DMS53 treated with DMSO at 0.1 percent for 48 hours (cell line): ENCODE data around the gene CASK.
"Not testable (repeated sequence)": the region's sequence is repeated elsewhere in the genome, so short reads cannot be mapped to it uniquely, and the experiment has no call there.

ENCODE experiments used
- DNase-seq: peaks from one replicate; lab custom pipeline; 2025; ENCODE audit not compliant: unreplicated experiment; lab: John Stamatoyannopoulos, UW

The CASK gene

DNA sequence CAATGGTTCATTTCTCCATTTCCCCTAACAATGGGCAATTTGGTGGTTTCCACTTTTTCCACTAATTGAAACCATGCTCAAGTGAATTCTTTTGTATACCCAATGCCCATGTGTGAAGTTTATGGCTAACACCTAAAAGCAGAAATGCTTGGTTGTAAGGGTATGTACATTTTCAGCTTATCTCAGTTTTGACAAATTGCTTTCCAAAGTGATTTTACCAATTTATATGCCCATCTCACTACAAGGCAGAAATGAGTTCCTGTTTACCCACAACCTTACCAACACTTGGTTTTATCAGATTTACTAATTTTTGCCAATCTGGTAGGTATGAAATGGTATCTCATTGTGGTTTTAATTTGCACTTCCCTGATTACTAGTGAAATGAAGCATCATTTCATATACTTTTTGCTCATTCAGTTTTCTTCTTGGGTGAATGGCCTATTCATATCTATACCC lies 219.8 kb downstream of the CASK start:
- no peak for DNase-seq

- no peak for DNase-seq
These were observed 227.9 kb downstream of the CASK start for GRCh38 chrX:41695426-41695825.

DNA sequence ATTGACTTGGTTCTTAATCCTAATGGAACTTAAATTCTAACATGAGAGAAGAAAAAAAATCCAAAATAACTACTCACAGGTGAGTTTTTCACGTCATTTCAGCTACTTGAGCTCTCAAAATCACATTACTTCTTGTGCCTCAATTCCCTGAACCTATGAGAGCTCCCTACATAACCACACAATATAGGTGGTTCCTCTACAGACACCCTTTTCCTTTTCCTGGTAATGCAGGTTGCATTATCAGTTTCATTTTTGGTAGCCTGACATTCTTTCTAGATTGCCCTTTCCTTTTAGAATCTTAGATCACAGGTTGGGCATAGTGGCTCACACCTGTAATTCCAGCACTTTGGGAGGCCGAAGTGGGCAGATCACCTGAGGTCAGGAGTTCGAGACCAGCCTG lies 230.3 kb downstream of the CASK start:
- no peak for DNase-seq

- no peak for DNase-seq
These were observed 231.1 kb downstream of the CASK start for GRCh38 chrX:41692162-41692749.

GRCh38 chrX:41689711-41690110 lies 233.6 kb downstream of the CASK start:
- no peak for DNase-seq

- no peak for DNase-seq
These were observed 234.5 kb downstream of the CASK start, which contains the start of gene GPR34 for GRCh38 chrX:41688835-41689234. TSS of gene GPR34 (plus strand) at chrX:41688973. CDS start at chrX:41695634, 6,661 bp downstream.

DNA sequence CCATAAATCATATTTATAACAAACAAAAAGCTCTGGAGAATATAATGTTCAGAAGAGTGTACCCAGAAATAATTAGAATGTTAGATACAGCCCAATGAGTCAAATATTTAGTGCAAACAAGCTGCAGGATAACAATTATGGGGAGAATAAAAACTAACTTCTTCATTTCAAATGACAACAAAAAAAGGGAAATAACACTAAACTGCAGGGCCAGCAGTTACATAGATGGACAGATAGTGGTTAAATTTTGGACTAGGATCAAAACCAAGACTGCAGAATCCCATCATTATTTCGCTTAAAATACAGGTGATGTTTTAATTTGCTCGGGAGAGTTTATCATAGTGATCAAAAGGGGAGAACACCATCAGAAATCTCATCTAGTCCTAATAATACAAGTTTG lies 235.2 kb downstream of the CASK start:
- DNase-seq, result no peak

GRCh38 chrX:41686788-41687187 lies 236.6 kb downstream of the CASK start:
- DNase-seq, result no peak

- DNase-seq, result no peak
These were observed 238.4 kb downstream of the CASK start for GRCh38 chrX:41684940-41685339.

- DNase-seq, result no peak
These were observed 239.2 kb downstream of the CASK start for GRCh38 chrX:41684138-41684537.

GRCh38 chrX:41677183-41678060 lies 245.9 kb downstream of the CASK start:
- no peak for DNase-seq

DNA sequence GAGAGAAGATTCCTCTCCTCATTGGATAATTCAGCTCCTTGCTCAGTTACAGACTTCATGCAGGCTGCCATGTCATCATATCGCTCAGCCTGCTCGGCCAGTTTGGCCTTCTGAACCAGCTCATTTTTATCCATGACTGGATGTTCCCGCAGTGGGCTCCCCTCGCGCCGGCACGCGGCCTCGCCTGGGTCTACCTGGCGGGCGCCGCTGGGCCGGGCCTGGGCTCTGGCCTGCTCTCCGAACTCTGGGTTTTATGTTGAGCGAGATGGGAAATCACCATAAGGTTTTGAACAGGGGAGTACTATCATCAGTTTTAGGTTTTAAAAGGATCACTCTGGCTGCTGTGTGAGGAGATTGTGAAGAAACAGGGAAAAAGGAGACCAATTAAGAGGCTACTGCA lies 247.0 kb downstream of the CASK start:
- DNase-seq, result not testable (repeated sequence)

DNA sequence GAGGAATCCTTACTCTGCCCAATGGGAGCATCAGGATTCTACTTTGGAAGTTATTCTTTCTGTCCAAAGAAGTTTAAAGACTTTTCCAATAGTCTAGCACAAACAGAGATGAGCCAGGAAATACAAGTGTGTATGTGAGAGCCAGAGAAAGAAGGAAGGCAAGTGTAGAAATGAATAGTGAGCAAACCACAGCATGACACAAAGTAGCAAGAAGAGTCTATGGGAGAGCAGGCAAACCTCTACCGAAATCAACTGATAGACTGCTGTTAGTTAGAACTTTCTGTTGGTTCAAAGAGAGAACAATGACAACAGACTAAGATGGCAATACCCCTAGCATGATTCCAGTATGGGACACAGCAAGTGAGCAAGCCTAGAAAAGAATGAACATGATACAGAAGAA lies 250.7 kb downstream of the CASK start:
- no peak for DNase-seq

GRCh38 chrX:41671082-41671481 lies 252.3 kb downstream of the CASK start:
- DNase-seq, result no peak

DNA sequence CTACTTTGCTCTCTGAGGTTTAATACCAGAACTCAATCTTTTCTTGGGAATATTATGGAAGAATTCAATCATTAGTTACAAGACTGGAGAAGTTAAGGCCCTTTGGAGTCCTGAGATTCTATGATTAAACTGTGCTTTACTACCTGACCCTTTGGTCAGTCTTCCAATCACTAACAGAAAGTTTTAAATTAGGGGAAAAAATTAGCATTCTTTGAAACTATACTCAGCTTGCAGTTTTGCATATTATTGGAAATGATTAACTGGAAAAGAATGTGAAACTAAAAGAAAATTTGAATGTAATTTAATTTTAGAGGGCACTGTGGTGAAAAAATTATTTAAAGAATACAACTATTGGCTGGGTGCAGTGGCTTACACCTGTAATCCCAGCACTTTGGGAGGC lies 253.2 kb downstream of the CASK start:
- no peak for DNase-seq

- no peak for DNase-seq
These were observed 255.7 kb downstream of the CASK start for GRCh38 chrX:41667631-41668030.

GRCh38 chrX:41666251-41666650 lies 257.1 kb downstream of the CASK start:
- no peak for DNase-seq

DNA sequence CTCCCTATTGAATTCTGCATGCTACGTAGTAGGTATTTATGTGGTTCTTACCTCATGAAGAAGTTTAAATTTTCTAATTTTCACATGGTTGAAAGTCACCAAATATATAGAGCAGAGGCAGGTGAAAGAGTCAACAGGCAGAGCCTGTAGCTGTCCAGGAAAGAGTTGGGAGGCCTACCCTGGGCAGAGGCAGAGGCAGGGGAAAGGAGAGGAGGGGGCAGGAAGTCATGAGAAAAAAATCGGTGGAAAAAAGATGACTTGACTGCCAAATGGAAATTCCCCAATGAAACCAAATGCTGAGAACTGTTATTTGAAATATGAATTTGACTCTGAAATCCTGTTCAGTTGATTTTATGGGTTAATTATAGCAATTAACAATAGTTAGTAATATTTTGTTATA lies 257.7 kb downstream of the CASK start:
- DNase-seq, result no peak

DNA sequence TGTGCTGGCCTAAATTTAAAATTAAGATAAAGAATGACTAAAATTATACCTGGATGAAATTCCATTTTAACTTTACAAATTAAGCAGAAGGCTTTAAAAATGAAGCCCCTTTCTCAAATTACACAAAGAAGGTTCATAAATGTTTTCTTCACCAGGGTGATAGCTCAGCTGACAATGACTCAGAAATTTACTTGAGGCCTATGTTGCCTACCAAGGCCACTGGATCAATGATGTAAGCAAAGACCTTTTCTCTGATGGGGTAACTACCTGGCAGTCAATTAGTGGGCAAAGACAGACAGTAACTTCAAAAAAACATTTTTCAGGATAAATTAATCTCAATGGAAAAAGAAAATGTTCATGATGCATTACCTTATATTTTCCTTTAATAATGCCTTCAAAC lies 258.4 kb downstream of the CASK start:
- no peak for DNase-seq

- no peak for DNase-seq
These were observed 258.9 kb downstream of the CASK start for GRCh38 chrX:41664375-41664901.

DNA sequence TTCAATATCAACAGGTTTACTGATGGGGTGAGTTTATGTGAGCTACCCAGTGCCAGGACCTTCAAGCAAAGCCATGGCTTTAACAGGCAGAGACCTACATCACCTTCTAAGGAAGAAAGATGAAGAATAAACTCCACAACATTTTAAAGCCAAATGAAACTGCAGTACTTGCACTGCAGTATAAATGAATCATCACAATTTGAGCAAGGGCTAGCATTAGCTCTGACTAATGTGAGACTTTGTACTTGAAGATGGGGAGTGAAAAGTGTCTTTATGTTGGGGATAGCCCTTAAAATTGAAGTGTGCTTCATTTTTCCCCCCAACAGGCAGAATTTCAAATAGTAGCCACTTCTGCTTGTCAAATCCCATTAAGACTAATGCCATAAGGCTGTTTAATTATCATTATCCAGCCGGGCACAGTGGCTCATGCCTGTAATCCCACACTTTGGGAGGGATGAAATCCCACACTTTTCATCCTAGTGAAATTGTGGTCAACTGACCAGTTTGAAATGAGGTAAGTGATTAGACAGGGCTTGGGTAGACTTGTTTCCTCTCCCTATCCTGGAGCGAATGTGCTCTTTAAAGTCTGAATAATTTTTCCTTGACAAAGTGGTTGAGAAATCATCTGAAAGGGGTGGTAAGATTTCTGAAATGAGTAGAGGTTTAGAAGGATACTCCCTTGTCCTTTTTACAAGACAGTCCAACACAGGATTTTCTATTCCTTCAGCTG lies 261.8 kb downstream of the CASK start:
- no peak for DNase-seq

DNA sequence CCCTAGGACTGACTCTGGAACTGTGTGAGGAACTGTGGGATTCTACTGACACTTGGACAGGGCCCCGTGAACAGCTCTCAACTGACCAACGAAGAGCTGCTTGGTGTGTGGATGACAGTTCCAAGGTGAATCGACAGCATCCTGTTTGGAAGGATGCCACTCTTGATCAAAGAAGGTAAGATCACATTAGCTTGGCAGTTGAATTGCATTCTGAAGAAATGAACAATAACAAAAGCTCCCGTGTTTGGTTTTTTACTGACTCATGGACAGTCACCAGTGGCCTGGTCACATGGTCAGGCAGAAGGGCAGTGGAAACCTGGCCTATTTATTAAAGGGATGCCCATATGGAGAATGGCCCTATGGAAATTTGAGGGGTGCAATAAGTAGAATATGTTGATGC lies 267.7 kb downstream of the CASK start:
- no peak for DNase-seq
